GM21717 (cell line): ENCODE measurements around the gene PRKAR2B.

Experiments used
- ATAC-seq: cut with Tn5 transposase; IDR thresholded peaks from one replicate; pipeline ENCODE4 v1.9.1; 2021; ENCODE audit warnings: mild to moderate bottlenecking, moderate library complexity; ENCODE audit not compliant: unreplicated experiment

The PRKAR2B gene

GRCh38 chr7:107044347-107045194 lies at the start of gene PRKAR2B:
PRKAR2B (plus strand) TSS chr7:107044705; CDS start chr7:107044908, 203 bp downstream.
- ATAC-seq = no peak

- no peak for ATAC-seq
Observed at GRCh38 chr7:106994833-106995232, 49.7 kb upstream of the PRKAR2B start.

GRCh38 chr7:106997487-106998271 lies 46.8 kb upstream of the PRKAR2B start:
- ATAC-seq = no peak

- ATAC-seq = no peak
Observed at GRCh38 chr7:106999023-106999422, 45.5 kb upstream of the PRKAR2B start.

- ATAC-seq = no peak
Observed at GRCh38 chr7:107001490-107001889, 43.0 kb upstream of the PRKAR2B start.

GRCh38 chr7:107002126-107002525 lies 42.4 kb upstream of the PRKAR2B start:
- ATAC-seq = no peak

GRCh38 chr7:107002529-107002998 lies 41.9 kb upstream of the PRKAR2B start:
- ATAC-seq = no peak

- no peak for ATAC-seq
Observed at GRCh38 chr7:107007007-107007891, 37.3 kb upstream of the PRKAR2B start.

GRCh38 chr7:107007892-107008287 lies 36.6 kb upstream of the PRKAR2B start:
- ATAC-seq = no peak

GRCh38 chr7:107009846-107010203 lies 34.7 kb upstream of the PRKAR2B start:
- no peak for ATAC-seq

- no peak for ATAC-seq
Observed at GRCh38 chr7:107012691-107013090, 31.8 kb upstream of the PRKAR2B start.

GRCh38 chr7:107014387-107015023 lies 30.0 kb upstream of the PRKAR2B start:
- ATAC-seq = no peak

GRCh38 chr7:107016312-107016711 lies 28.2 kb upstream of the PRKAR2B start:
- ATAC-seq = no peak

GRCh38 chr7:107017965-107018719 lies 26.4 kb upstream of the PRKAR2B start:
- ATAC-seq = no peak

- ATAC-seq = no peak
Observed at GRCh38 chr7:107020400-107020799, 24.1 kb upstream of the PRKAR2B start.

- no peak for ATAC-seq
Observed at GRCh38 chr7:107021600-107021999, 22.9 kb upstream of the PRKAR2B start.

- no peak for ATAC-seq
Observed at GRCh38 chr7:107023522-107024151, 20.9 kb upstream of the PRKAR2B start.

GRCh38 chr7:107024906-107025305 lies 19.6 kb upstream of the PRKAR2B start:
- no peak for ATAC-seq

GRCh38 chr7:107025449-107026103 lies 18.9 kb upstream of the PRKAR2B start:
- ATAC-seq = no peak
